Heart left ventricle (tissue), 16 donors: ENCODE data around the gene RHBDF1. TPM values are rescaled to one million over a fixed set of nuclear protein-coding genes. Genes with fewer than 3 reads are reported as not detected.
A peak's percentile ranks its signal among the peaks of the same experiment; 100 is the strongest.

ENCODE experiments used
- ATAC-seq, 4 donors: fragments of 200-7000 bp; cut with Tn5 transposase; one replicate each; pipeline ENCODE4 v1.9.1; 2020 to 2022; ENCODE audit warnings: moderate library complexity in 4 of 4, mild to moderate bottlenecking in 3 of 4, moderate number of reproducible peaks in 1 of 4
- DNase-seq, 5 donors: peaks; one replicate each; pipeline ENCODE4 v3.0.0-alpha.2; 2020
- H3K27ac ChIP-seq, 12 donors: fragments of 200-600 bp; sonication (generic) in 4 of 12; one replicate each; pipeline versions ENCODE4 v1.5.0 to v1.8.0; 2016 to 2022; ENCODE audit warnings: mild to moderate bottlenecking in 2 of 12
- H3K27me3 ChIP-seq, 9 donors: fragments of 200-600 bp; sonication (generic) in 2 of 9; one replicate each; pipeline versions ENCODE4 v1.5.1 to v1.8.0; 2016 to 2022; ENCODE audit warnings: mild to moderate bottlenecking in 3 of 9
- H3K36me3 ChIP-seq, 9 donors: fragments of 200-600 bp; sonication (generic) in 2 of 9; one replicate each; pipeline versions ENCODE4 v1.5.0 to v1.8.0; 2018 to 2022; ENCODE audit warnings: mild to moderate bottlenecking in 2 of 9
- H3K4me1 ChIP-seq, 12 donors: fragments of 200-600 bp; sonication (generic) in 4 of 12; one replicate each; pipeline versions ENCODE4 v1.5.0 to v1.8.0; 2016 to 2022; ENCODE audit warnings: mild to moderate bottlenecking in 3 of 12
- H3K4me3 ChIP-seq, 12 donors: fragments of 200-600 bp; sonication (generic) in 4 of 12; one replicate each; pipeline versions ENCODE4 v1.5.0 to v1.8.0; 2017 to 2022; ENCODE audit warnings: mild to moderate bottlenecking in 9 of 12, moderate library complexity in 4 of 12
- H3K9me3 ChIP-seq, 12 donors: fragments of 200-600 bp; sonication (generic) in 4 of 12; one replicate each; pipeline versions ENCODE4 v1.5.0 to v1.8.0; 2016 to 2022; ENCODE audit warnings: mild to moderate bottlenecking in 1 of 12
- POLR2A ChIP-seq, 2 donors: fragments of 450-650 bp; IDR thresholded peaks; one replicate each; pipeline ENCODE4 v1.6.1; 2017; ENCODE audit warnings: antibody characterized with exemption in 2 of 2, mild to moderate bottlenecking in 2 of 2, moderate library complexity in 2 of 2
- WGBS, 4 donors: extraction: QIAGEN DNeasy Blood & Tissue Kit in 2 of 4; methylation state at CpG; one replicate each; pipeline versions ENCODE4 v1.1.5 to v1.1.7; 2013 to 2018; 5-methylcytosine and 5-hydroxymethylcytosine counted together
- intact Hi-C, 10 donors: fragments of 100-400 bp; cut with DNase I; formaldehyde crosslinking; loops; one replicate each; pipeline versions ENCODE4 v1.11.1 to v1.14.2; 2022
- polyA plus RNA-seq, 2 donors: library from polyadenylated mRNA; stranded (reverse); fragments of 200-250 nt; gene quantifications; one replicate each; pipeline ENCODE4 v1.2.3, GENCODE V29; 2013
- total RNA-seq, 9 donors: library from RNA; depleted of rRNA in 2 of 9; stranded (reverse); fragments of >200 nt in 2 of 9; fragmentation: NEBNext Ultra II Directional in 3 of 9; extraction: Animal tissue kit (Norgen Biotek cat#: 25700) in 3 of 9; gene quantifications; one replicate each; pipeline versions ENCODE4 v1.1.0 to v1.2.4, GENCODE V29; 2016 to 2023
- TF ChIP-seq, protein P1 (sequence below), 12 donors: fragments of 200-600 bp; sonication (generic) in 4 of 12; IDR thresholded peaks; one replicate each; pipeline versions ENCODE4 v1.5.0 to v1.8.0; 2018 to 2022; ENCODE audit warnings: antibody characterized with exemption in 12 of 12, mild to moderate bottlenecking in 5 of 12
- donor health status: ischemic (EF 13 %, LVEDD 7.1; RV severe dilation, severe dysfunction).
- donor health status: healthy with polysubstance abuse.
- donor health status: DM: no; HTN: yes; CAD: no.
- donor health status: DM: no; HTN: no; CAD: no.
- donor health status: ischemic (EF 25% LVEDD 6.9; RV normal size, moderate dysfunction).
- donor health status: ischemic (EF 25% LVEDD 5.7; RV mildly dilated, moderate dysfunction).
- donor health status: healthy.
- donor health status: DM: yes; HTN: yes; CAD: no.
- donor health status: ischemic (EF 35%, LVEDD 5.7; RV mildly dilated, moderate dysfunction).
- donor health status: nonischemic (EF 11% LVEDD 7.7; RV severe dilation, severe dysfunction).
- donor health status: DM: yes; HTN: yes; CAD: no.
- donor health status: PGD.
- donor health status: ischemic (EF 29% LVEDD 5.4; RV normal size, mild dysfunction).
- donor health status: nonischemic (EF 23%, LVEDD 6.1; RV moderate dilation, normal function).

Gene RHBDF1
- total and polyA plus RNA-seq, 11 donors, result 17.4 to 45.8 (median 23.9) TPM

DNA sequence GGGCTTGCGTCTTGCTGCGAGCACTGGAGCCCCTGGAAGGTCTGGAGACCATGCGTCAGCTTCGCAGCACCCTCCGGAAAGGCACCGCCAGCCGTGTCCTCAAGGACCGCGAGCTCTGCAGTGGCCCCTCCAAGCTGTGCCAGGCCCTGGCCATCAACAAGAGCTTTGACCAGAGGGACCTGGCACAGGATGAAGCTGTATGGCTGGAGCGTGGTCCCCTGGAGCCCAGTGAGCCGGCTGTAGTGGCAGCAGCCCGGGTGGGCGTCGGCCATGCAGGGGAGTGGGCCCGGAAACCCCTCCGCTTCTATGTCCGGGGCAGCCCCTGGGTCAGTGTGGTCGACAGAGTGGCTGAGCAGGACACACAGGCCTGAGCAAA, 13.0 kb upstream of the RHBDF1 start:
- Histone ChIP-seq H3K9me3 (no peaks in the 10 kb centered on the region), H3K36me3 (peaks cover 0 to 61% (median 54%) of the 10 kb centered on the region in 9 donors), H3K27ac (peak overlapping the region; percentile 31 to 81 (median 72)), H3K27me3 (no peaks in the 10 kb centered on the region), H3K4me3 (no peak overlapping the region), H3K4me1 (peaks cover 7 to 35% (median 26%) of the 10 kb centered on the region in 12 donors)
- DNase-seq (peak in 1 of 5 donors; percentile 54), ATAC-seq (no peak)
- intact Hi-C loops, result no loop called here
- TF ChIP-seq POLR2A (IDR thresholded peaks at IDR 0.05), result no peak
- TF ChIP-seq, protein P1, sequence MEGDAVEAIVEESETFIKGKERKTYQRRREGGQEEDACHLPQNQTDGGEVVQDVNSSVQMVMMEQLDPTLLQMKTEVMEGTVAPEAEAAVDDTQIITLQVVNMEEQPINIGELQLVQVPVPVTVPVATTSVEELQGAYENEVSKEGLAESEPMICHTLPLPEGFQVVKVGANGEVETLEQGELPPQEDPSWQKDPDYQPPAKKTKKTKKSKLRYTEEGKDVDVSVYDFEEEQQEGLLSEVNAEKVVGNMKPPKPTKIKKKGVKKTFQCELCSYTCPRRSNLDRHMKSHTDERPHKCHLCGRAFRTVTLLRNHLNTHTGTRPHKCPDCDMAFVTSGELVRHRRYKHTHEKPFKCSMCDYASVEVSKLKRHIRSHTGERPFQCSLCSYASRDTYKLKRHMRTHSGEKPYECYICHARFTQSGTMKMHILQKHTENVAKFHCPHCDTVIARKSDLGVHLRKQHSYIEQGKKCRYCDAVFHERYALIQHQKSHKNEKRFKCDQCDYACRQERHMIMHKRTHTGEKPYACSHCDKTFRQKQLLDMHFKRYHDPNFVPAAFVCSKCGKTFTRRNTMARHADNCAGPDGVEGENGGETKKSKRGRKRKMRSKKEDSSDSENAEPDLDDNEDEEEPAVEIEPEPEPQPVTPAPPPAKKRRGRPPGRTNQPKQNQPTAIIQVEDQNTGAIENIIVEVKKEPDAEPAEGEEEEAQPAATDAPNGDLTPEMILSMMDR (IDR thresholded peaks at IDR 0.05), result no peak
- 69 to 77% (median 74%) methylated on average over 12 to 18 of the region's 18 CpGs for WGBS, 4 donors

- peak; percentile 64 to 82 (median 79) for DNase-seq
- intact Hi-C loops, result no loop called here
- Histone ChIP-seq H3K4me3 (no peak overlapping the region), H3K27me3 (no peaks in the 10 kb centered on the region), H3K4me1 (peaks cover 7 to 39% (median 26%) of the 10 kb centered on the region in 12 donors), H3K9me3 (no peaks in the 10 kb centered on the region), H3K36me3 (peaks cover 0 to 60% (median 56%) of the 10 kb centered on the region in 9 donors), H3K27ac (peak overlapping the region; percentile 31 to 81 (median 72))
- TF ChIP-seq, protein P1 (IDR thresholded peaks at IDR 0.05), result no peak
- no peak for TF ChIP-seq POLR2A (IDR thresholded peaks at IDR 0.05)
- peak; percentile 65 to 87 (median 82) for ATAC-seq
- WGBS, 4 donors, result 35 to 50% (median 40%) methylated on average over 5 to 7 of the region's 7 CpGs
Measured at GRCh38 chr16:84718-85406, 12.4 kb upstream of the RHBDF1 start.

- H3K4me1 ChIP-seq, result peaks cover 7 to 46% (median 32%) of the 10 kb centered on the region in 12 donors
- TF ChIP-seq POLR2A (IDR thresholded peaks at IDR 0.05), result no peak
- TF ChIP-seq, protein P1 (IDR thresholded peaks at IDR 0.05), result no peak
- peaks cover 0 to 58% (median 54%) of the 10 kb centered on the region in 9 donors for H3K36me3 ChIP-seq
- 42 to 45% (median 43%) methylated on average over 16 to 21 of the region's 21 CpGs for WGBS, 4 donors
- DNase-seq (peak in 1 of 5 donors; percentile 60), ATAC-seq (peak in 3 of 4 donors; percentile 13 to 46 (median 32))
- H3K27me3 ChIP-seq, result no peaks in the 10 kb centered on the region
- H3K9me3 ChIP-seq, result no peaks in the 10 kb centered on the region
- no peak overlapping the region for H3K4me3 ChIP-seq
- H3K27ac ChIP-seq, result peak overlapping the region in 11 of 12 donors; percentile 61 to 81 (median 73)
- intact Hi-C loops, result no loop called here
Measured at GRCh38 chr16:83781-84615, 11.6 kb upstream of the RHBDF1 start.

DNA sequence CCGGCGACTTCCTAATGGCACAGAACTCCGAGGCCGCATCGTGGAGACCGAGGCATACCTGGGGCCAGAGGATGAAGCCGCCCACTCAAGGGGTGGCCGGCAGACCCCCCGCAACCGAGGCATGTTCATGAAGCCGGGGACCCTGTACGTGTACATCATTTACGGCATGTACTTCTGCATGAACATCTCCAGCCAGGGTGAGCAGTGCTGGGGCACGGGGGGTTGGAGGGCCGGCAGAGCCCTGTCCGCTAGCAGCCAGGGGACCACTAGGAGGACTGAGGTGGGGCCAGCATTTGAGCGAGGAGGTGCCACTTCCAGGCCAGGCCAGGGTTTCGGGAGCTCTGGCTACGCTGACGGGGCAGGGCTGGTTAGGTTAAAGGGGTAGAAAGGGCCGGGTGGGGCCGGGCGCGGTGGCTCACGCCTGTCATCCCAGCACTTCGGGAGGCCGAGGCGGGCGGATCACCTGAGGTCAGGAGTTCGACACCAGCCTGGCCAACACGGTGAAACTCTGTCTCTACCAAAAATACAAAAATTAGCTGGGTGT, 10.7 kb upstream of the RHBDF1 start:
- peaks cover 0 to 50% (median 45%) of the 10 kb centered on the region in 9 donors for H3K36me3 ChIP-seq
- H3K9me3 ChIP-seq, result no peaks in the 10 kb centered on the region
- H3K27me3 ChIP-seq, result no peaks in the 10 kb centered on the region
- 93 to 96% (median 95%) methylated on average over 26 to 31 of the region's 31 CpGs for WGBS, 4 donors
- peak overlapping the region in 1 of 12 donors; percentile 81 for H3K27ac ChIP-seq
- no peak overlapping the region for H3K4me3 ChIP-seq
- intact Hi-C loops, result no loop called here
- no peak for DNase-seq
- no peak for ATAC-seq
- TF ChIP-seq, protein P1 (IDR thresholded peaks at IDR 0.05), result no peak
- no peak for TF ChIP-seq POLR2A (IDR thresholded peaks at IDR 0.05)
- peaks cover 7 to 51% (median 36%) of the 10 kb centered on the region in 12 donors for H3K4me1 ChIP-seq
